ENCODE measurements around the gene NUCKS1. TPM values are rescaled to one million over a fixed set of nuclear protein-coding genes. Genes with fewer than 3 reads are reported as not detected.
A peak's percentile ranks its signal among the peaks of the same experiment; 100 is the strongest.

The NUCKS1 gene
- polyA plus RNA-seq, 1 donor from 2014 or later = 14.6 TPM

DNA sequence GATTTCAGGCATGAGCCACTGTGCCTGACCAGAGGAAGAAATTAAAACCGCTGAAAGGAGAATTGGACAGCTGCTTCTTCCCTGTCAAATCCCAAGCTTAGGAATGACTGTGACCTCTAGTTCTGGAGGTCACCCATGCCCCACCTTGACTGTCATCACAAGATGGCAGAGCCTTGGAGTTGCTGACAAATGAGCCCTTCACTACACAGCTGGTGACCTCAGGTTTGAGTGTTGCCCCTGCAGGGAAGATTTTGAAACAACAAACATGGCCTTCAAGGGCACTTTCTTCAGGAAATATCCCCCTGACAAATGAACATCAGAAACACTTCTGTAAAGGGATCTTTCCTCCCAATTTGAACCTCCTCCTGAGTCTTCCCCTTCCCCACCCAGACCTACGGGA is 62.7 kb downstream of the NUCKS1 start:
- no peaks in the 10 kb centered on the region for H3K27me3 Mint-ChIP-seq
- H3K4me1 Mint-ChIP-seq = peaks cover 0 to 1% (median 0%) of the 10 kb centered on the region in 3 donors
- H3K4me3 Mint-ChIP-seq = no peak overlapping the region
- H3K36me3 Mint-ChIP-seq = peaks cover 3% of the 10 kb centered on the region
- H3K9me3 Mint-ChIP-seq = no peaks in the 10 kb centered on the region
- H3K27ac Mint-ChIP-seq = no peak overlapping the region

DNA sequence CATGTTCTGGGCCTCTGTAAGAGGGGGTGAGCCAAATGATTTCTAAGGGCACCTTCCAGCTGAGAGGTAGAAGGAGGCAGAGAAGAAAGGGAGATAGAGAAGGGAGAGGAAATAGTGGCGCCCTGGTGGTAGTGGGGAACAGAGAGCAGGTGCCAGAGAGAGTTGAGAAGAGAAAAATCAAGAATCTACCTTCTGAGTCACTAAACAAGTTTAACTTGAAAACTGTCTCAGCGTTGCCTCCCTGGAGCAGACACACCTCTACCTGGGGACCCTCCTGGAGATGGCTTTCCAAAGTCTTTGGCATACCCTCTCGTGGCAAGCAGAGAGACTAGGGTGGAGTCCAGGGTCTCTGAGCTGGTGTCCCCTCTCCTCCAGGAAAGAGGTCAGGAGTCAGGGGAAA is 68.6 kb downstream of the NUCKS1 start:
- Mint-ChIP-seq H3K27ac (peak overlapping the region in 1 of 3 donors; percentile 67), H3K36me3 (no peaks in the 10 kb centered on the region), H3K27me3 (no peaks in the 10 kb centered on the region), H3K4me3 (peak overlapping the region in 3 of 4 donors; percentile 33 to 83 (median 80)), H3K9me3 (no peaks in the 10 kb centered on the region), H3K4me1 (peaks cover 11 to 19% (median 17%) of the 10 kb centered on the region in 3 donors)

DNA sequence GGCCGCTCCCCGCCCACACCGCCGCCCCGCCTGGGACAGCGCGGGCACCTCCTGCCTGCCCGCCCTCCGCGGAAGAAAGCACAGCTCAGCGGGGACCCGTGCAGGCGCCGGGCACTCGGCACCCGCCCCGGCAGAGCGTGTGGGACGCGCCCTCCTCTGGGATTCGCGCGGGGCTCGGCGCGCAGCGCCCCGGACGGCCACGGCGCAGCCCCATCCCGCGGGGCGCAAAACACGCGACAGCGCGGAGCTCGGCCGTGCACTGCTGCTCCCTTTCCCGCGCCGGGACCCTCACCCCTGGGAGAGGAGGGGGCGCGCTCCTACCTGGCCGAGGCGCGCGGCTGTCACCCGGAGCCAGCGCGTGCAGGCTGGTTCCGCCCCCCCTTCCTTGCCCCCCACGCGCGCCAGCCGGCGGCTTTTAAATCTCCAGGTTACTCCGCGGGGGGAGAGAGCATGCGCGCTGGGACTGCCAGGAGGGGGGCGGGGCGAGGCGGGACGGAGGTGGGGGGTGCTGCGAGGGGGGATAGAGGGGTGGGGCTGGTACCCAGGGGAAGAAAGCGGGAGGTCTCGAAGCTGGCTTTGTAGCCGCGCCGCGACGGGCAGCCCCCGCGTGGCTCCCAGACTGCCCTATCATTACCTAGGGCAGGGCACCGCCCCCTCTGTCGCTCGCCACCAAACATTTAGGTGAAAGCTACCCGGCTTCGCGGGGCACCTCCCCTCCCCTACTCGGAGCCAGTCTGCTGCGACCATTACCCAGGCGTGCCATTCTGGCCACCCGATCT is 69.7 kb downstream of the NUCKS1 start, which contains the start of gene SLC45A3:
SLC45A3 (minus strand) TSS at position 437 of the 779 bp plus-strand sequence. CDS start 15,853 bp downstream, outside the sequence.
- peak within 1 kb of the TSS; percentile 67 to 74 (median 71) for H3K27ac Mint-ChIP-seq
- H3K9me3 Mint-ChIP-seq = no peaks in the 10 kb centered on the region
- peak within 1 kb of the TSS; percentile 87 to 92 (median 92) for H3K4me3 Mint-ChIP-seq
- no peaks in the 10 kb centered on the region for H3K36me3 Mint-ChIP-seq
- H3K27me3 Mint-ChIP-seq = no peaks in the 10 kb centered on the region
- peaks cover 11 to 25% (median 17%) of the 10 kb centered on the region in 3 donors for H3K4me1 Mint-ChIP-seq

DNA sequence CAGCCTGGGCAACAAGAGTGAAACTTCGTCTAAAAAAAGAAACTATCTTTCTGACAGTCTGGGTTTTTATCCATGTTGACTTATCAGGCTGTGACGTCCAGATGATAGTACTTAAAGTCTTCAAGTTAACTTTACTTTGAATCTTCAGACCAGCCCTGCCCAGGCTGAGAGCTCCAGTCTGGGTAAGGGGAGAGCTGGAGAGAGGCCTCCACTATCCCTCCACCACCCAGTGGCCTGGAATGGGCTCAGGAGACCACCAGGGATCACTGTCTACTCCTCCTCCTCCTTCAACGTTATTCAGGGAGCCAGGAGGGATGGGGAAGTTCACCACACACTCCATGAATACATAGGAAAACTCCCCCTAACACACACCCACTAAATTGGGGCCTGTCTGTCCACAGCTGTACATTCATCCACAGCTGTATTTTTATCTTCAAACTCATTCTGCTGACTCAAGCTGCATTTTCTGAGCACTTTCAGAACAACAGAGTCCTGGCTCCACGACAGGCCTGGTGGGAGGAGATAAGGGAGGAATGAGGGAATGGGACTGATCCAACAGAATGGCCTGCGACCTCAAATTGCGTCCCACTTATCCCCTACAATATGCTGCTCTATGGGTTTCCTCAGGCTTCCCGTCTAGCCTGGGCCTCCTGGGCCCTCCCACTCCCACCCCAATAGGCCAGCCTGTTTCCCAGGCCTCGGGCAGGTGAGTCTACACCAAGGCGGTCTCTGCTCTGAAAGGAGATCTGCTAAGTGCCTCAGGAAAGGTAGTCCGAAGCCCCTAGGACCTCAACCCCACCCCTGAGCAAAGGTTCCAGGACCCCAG is 71.5 kb downstream of the NUCKS1 start:
- peak overlapping the region; percentile 74 to 91 (median 89) for H3K4me3 Mint-ChIP-seq
- no peaks in the 10 kb centered on the region for H3K27me3 Mint-ChIP-seq
- no peaks in the 10 kb centered on the region for H3K36me3 Mint-ChIP-seq
- H3K27ac Mint-ChIP-seq = peak overlapping the region in 2 of 3 donors; percentile 74 to 91
- no peaks in the 10 kb centered on the region for H3K9me3 Mint-ChIP-seq
- H3K4me1 Mint-ChIP-seq = peaks cover 11 to 25% (median 18%) of the 10 kb centered on the region in 3 donors

DNA sequence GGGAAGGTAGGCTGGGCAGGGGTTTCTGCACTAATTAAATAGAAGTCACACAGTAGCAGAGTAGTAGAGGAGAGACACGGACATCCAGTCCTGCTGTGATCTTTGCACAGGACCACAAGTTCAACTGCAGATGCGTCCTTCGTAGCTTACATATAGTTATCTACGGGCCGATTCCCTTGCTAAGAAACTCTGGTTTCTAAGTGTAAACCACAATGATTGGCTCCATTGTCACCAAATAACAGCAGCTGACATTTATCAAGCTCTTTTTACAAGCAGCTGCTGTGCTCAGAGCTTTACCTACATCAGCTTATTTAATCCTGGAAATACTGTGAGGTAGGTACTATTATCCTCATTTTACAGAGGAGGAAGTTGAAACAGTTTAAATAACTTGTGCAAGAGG is 72.8 kb downstream of the NUCKS1 start:
- Mint-ChIP-seq H3K4me1 (peaks cover 14 to 35% (median 24%) of the 10 kb centered on the region in 3 donors), H3K4me3 (peak overlapping the region in 3 of 4 donors; percentile 7 to 91 (median 60)), H3K27ac (peak overlapping the region in 1 of 3 donors; percentile 54)

DNA sequence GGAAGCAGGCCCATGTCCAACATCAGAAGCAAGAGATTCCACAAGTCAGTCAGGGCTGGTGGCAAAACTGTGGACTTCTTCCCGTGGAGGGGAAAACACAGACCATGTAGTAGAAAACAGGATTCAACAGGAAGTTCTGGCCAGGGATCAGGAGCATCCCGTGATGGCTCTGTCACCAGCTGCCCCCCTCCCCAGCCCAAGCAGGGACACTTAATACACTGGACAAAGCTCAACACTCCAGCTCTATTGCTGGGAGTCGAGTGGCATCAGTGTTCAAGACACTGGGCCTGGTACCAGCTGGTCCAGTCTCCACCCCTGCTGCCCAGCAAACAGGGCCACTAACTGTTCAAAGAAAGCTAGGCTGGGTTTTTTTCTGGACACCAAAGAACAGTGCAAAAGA is 73.4 kb downstream of the NUCKS1 start:
- H3K9me3 Mint-ChIP-seq = no peaks in the 10 kb centered on the region

More for the DNA sequence above, 72.8 kb downstream of the NUCKS1 start:
- H3K9me3 Mint-ChIP-seq = no peaks in the 10 kb centered on the region
- no peaks in the 10 kb centered on the region for H3K36me3 Mint-ChIP-seq
- no peaks in the 10 kb centered on the region for H3K27me3 Mint-ChIP-seq

DNA sequence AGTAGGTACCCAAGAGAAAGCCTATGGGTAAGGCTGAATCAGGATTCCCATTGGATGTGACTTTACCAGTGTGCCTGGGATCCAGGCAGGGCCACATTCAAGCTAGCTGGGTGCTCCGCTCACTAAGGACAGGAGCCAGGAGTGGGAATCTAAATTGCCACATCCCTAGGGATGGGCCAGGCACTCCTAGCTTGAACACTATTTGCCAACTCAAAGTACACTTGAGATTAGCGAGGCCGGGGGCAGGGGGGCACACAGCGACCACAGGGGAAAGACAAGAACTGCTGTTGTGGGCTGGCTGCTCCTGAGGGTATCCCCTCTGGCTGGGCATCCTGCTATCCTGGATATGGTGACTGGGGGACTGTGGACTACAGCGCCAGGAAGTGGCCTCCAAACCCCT is 74.0 kb downstream of the NUCKS1 start:
- H3K36me3 Mint-ChIP-seq = no peaks in the 10 kb centered on the region
- no peaks in the 10 kb centered on the region for H3K9me3 Mint-ChIP-seq
- H3K4me1 Mint-ChIP-seq = peaks cover 17 to 45% (median 31%) of the 10 kb centered on the region in 3 donors
- H3K27me3 Mint-ChIP-seq = no peaks in the 10 kb centered on the region
- peak overlapping the region in 2 of 3 donors; percentile 54 to 68 for H3K27ac Mint-ChIP-seq
- H3K4me3 Mint-ChIP-seq = peak overlapping the region in 1 of 4 donors; percentile 91

More for the DNA sequence above, 73.4 kb downstream of the NUCKS1 start:
- Mint-ChIP-seq H3K27me3 (no peaks in the 10 kb centered on the region), H3K27ac (peak overlapping the region in 1 of 3 donors; percentile 54), H3K36me3 (no peaks in the 10 kb centered on the region), H3K4me3 (peak overlapping the region in 1 of 4 donors; percentile 91), H3K4me1 (peaks cover 19 to 41% (median 30%) of the 10 kb centered on the region in 3 donors)

DNA sequence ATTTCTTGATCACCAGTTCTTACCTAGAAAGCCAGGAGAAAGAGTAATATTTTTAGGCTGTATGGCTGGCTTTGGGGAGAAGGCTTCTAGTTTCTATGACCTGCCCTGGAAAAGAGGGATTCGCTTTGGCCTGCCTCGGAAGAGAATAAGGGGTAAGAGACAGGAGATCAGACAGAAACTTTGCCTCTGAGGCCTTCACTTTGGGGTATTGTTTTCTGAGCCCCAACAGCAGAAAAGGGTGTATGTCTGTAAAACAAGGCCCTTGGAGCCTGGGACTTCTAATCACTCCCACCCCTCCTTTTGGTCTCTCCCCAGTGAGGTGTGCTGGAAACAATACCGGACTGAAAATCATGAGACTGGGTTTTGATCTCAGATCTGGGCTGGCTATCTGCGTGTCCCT is 74.7 kb downstream of the NUCKS1 start:
- Mint-ChIP-seq H3K4me3 (peak overlapping the region in 1 of 4 donors; percentile 50), H3K4me1 (peaks cover 18 to 41% (median 26%) of the 10 kb centered on the region in 3 donors), H3K27me3 (no peaks in the 10 kb centered on the region), H3K9me3 (no peaks in the 10 kb centered on the region), H3K36me3 (no peaks in the 10 kb centered on the region), H3K27ac (peak overlapping the region in 2 of 3 donors; percentile 33 to 68)

DNA sequence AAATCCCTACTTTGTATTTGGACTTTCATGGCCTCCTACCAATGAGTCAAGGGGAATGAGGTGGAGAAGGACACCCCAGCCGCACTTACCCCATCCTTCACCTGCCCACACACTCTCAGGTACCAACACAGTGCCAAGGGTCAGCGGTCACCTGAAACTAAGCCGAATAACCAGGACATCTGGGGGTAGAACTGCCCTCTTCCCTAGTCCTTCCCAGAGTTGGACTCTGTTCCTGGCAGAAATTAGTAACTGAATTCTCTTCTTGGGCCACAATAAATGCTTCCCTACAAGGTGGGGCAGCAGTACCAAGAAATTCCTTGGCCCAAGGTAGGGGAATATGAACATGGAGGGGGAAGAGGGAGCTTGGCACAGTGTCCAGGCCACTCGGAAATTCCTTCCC is 77.0 kb downstream of the NUCKS1 start:
- no peaks in the 10 kb centered on the region for H3K9me3 Mint-ChIP-seq
- no peaks in the 10 kb centered on the region for H3K36me3 Mint-ChIP-seq
- H3K4me1 Mint-ChIP-seq = peaks cover 28 to 54% (median 39%) of the 10 kb centered on the region in 3 donors
- H3K4me3 Mint-ChIP-seq = peak overlapping the region in 1 of 4 donors; percentile 7
- peaks cover 2% of the 10 kb centered on the region for H3K27me3 Mint-ChIP-seq
- H3K27ac Mint-ChIP-seq = no peak overlapping the region

DNA sequence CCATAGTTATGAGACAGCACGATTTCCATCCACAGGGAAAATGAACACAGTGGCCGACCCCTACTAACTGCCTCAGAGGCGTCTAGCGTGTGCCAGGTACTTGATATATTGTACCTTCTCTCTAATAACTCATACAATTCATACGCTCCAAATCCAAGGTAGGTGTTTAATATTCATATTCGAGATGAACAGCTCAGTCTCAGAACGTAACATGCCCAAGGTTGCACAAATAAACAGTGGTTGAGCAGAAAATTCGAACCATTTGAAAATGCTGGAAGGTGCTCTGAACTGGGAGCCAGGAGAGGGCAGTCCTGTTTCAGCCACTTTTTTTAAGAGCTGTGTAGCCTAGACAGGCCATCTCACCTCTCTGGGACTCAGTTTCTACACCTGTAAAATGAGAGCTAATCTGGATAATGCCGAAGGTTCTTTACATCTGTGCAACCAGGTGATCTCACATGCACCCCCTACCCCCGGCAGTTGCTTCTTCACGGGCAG is 77.5 kb downstream of the NUCKS1 start:
- Mint-ChIP-seq H3K36me3 (no peaks in the 10 kb centered on the region), H3K27ac (peak overlapping the region in 2 of 3 donors; percentile 86 to 90), H3K27me3 (peaks cover 2% of the 10 kb centered on the region), H3K9me3 (no peaks in the 10 kb centered on the region), H3K4me1 (peaks cover 31 to 53% (median 38%) of the 10 kb centered on the region in 3 donors), H3K4me3 (peak overlapping the region; percentile 52 to 86 (median 64))

DNA sequence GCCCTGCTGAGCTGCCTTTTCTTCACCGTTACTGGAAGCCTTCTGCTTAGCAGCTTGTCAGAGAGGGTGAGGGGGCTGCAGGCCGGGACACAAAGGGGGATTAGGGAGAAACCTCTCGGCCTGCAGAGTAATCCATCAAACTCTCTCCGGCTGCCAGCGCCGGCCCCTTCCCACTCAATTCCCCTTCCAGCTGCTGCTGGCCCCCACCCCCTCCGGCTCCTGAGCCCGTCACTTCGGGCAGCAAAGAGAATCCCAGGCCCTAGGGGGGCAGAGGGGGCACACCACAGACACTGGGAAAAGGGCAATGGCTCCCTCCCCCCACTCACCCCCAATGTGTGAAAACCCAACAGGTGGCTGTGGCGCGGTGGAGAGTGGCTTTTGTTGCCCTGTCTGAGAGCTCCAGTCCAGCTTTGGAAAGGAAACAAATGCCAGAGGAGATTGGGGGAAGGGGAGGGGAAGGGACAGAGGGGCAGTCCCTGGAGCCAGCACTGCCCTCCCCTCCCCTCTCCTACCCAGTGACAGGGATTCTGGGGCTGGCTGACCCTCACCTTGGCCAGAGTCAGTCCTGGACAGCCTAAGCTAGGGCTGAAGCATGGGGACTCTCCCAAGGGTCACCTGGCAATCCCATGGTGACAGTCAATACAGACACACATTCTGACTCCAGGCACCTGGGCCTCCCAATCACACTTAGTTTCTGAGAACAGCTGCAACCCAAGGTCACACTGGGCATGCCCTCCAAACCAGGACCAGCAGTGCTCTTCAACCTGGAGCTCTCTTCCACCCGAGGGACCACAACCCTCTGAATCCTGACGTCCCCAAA is 79.2 kb downstream of the NUCKS1 start:
- no peaks in the 10 kb centered on the region for H3K36me3 Mint-ChIP-seq
- H3K4me3 Mint-ChIP-seq = peak overlapping the region in 3 of 4 donors; percentile 54 to 86 (median 81)
- no peaks in the 10 kb centered on the region for H3K9me3 Mint-ChIP-seq
- H3K4me1 Mint-ChIP-seq = peaks cover 39 to 55% (median 40%) of the 10 kb centered on the region in 3 donors
- peak overlapping the region; percentile 90 to 99 (median 98) for H3K27ac Mint-ChIP-seq
- H3K27me3 Mint-ChIP-seq = peaks cover 2% of the 10 kb centered on the region

DNA sequence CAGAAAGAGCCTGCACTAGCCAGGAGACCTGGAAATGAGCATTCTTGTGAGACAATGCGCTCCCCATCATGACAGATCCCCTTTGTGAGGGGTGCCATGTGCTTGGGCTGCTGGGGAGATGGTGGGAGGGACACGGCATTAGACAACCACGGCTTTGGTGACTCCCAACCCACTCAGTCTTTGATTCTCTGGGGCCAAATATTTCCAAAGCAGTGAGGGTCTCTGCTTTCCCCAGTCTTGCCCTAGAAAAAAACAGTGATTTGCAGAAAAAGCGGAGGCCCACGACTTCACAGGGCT is 79.9 kb downstream of the NUCKS1 start:
- Mint-ChIP-seq H3K27me3 (peaks cover 2% of the 10 kb centered on the region), H3K27ac (peak overlapping the region; percentile 90 to 99 (median 98)), H3K9me3 (no peaks in the 10 kb centered on the region), H3K4me3 (peak overlapping the region; percentile 72 to 89 (median 81)), H3K36me3 (no peaks in the 10 kb centered on the region), H3K4me1 (peaks cover 46 to 59% (median 47%) of the 10 kb centered on the region in 3 donors)

DNA sequence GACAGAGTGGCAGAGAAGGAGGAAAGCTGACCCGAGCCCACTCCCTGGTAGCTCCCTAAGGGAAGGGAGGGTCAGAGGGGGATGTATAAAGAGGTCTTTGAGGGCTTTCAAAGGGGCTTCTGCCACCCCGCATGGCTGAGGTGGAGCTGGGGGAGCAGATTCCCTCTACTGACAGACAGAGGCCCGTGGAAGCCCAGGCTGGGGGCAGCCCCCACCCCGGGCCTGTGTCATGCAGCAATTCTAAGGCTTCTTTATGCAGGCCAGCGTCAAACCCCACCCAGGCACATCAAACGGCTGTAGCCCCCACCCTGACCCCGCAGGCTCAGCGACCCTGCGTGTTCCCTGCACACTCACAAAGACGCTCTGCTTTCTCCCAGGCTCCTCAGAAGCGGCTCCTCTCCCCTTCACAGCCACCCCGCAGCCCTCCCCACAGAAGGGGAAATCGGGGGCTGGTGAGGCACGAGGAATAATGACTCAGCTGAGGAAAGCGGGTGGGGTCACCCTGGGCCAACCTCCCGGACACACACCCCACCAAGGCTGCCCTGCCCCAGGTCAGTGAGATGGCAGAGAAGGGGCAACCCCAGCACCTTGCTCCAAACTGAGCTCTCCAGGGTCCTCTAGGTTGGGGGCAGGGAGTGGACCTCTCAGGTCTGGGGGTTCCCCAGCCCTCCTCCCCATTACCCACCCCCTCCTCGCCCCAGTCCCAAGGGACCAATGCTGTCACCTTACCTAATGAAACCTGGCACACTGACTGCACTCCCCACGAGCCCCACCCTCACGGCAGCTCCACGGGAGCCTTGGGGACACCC is 80.4 kb downstream of the NUCKS1 start:
- peaks cover 51 to 64% (median 51%) of the 10 kb centered on the region in 3 donors for H3K4me1 Mint-ChIP-seq
- H3K4me3 Mint-ChIP-seq = peak overlapping the region; percentile 72 to 92 (median 81)
- H3K27ac Mint-ChIP-seq = peak overlapping the region; percentile 90 to 99 (median 98)
- no peaks in the 10 kb centered on the region for H3K36me3 Mint-ChIP-seq
- peaks cover 2% of the 10 kb centered on the region for H3K27me3 Mint-ChIP-seq
- H3K9me3 Mint-ChIP-seq = no peaks in the 10 kb centered on the region

Measured in IgD-negative memory B cell (primary cell).